HG02938 (cell line): ENCODE data around the gene ZNF555.
"Not testable (repeated sequence)": the region's sequence is repeated elsewhere in the genome, so short reads cannot be mapped to it uniquely, and the experiment has no call there.

Experiments used
- ATAC-seq: cut with Tn5 transposase; IDR thresholded peaks from one replicate; pipeline ENCODE4 v1.9.1; 2021; ENCODE audit warnings: mild to moderate bottlenecking, moderate library complexity; ENCODE audit not compliant: unreplicated experiment

ZNF555 gene

DNA sequence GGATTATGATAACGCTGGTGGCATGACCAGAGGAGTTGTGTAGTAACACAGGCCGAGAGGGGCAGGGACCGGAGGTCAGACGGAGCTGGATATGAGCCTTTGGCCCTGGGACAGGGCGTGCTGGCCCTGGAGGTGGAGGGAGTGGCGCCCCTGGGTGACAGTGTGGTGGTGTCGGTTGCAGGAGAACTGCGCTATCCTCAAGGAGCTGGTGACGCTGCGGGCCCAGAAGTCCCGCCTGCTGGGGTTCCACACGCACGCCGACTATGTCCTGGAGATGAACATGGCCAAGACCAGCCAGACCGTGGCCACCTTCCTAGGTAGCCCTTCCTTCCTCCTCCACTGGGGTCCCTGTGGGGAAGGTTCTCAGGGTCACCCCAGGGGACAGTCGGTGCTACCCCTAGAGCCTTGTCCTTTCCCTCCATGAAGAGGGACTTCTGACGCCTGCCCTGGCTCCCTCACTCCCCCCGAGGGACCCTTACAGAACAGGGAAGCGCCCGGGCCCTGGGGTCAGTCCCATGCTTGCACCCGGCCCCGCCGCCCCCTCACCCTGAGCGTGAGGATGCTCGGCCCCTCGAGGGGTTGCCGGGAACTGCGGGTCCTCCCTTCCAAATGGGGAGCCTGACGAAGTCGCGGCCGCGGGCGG is 34.4 kb upstream of the ZNF555 start:
- no peak for ATAC-seq

GRCh38 chr19:2807379-2808128 is 33.7 kb upstream of the ZNF555 start:
- ATAC-seq, result no peak

DNA sequence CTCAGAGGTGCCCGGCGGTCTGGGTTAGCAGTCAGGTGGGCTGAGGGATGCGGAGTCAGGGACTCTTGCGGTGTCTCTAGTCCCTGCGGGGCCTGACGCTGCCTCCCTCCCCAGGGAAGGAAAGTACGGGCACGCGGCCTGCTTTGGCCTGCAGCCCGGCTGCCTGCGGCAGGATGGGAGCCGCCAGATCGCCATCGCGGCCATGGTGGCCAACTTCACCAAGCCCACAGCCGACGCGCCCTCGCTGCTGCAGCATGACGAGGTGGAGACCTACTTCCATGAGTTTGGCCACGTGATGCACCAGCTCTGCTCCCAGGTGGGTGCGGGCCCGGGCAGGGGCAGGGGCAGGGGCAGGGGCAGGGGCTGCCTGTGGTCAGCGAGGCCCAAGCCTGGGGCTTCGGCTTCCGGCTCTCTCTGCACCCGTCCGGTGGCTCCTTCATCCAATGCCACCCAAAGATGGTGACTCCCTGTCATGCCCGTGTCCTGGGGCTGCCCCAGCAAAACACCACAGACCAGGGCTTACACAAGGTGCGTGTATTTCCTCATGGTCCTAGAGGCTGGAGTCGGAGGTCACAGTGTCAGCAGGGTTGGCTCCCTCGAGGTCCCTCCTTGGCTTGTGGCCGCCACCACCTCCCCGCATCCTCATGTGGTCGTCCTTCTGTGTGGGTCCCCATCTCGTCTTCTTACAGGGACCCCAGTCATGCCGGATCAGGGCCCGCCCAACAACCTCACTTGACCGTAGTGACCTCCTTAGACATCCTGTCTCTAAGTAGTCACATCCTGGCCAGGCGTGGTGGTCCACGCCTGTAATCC is 32.9 kb upstream of the ZNF555 start:
- ATAC-seq, result no peak

- ATAC-seq, result no peak
Measured at GRCh38 chr19:2809387-2810140, 31.7 kb upstream of the ZNF555 start.

DNA sequence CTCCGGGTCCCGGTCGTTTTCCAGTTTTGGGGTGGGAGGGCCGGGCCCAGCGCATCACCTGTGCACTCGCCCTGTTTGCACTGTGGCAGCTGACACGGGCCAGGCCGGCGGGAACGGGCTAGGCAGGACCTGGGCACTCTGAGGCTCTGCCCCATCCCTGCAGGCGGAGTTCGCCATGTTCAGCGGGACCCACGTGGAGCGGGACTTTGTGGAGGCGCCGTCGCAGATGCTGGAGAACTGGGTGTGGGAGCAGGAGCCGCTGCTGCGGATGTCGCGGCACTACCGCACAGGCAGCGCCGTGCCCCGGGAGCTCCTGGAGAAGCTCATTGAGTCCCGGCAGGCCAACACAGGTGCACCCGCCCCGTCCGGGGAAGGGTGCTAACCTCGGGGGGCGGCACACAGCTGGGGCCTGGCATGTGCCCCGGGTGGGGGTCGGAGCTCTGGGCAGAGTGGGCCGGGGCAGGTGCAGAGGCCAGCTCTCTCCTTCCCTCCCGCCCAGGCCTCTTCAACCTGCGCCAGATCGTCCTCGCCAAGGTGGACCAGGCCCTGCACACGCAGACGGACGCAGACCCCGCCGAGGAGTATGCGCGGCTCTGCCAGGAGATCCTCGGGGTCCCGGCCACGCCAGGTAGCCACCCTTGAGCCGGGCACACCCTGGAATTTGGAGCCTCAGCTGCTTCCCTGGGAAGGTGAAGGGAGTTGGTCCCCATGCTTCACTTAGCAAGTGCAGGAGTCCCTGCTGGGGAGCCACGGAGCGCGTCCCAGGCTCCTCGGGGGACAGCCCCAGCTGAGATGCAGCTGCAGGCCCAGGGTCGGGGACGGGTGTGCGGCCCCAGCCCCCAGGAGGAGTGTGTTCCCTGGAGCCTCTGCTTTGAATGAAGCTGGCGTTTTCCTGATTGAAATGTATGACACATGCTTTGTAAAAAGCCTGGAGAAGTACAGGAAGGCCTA is 30.9 kb upstream of the ZNF555 start:
- ATAC-seq, result no peak

DNA sequence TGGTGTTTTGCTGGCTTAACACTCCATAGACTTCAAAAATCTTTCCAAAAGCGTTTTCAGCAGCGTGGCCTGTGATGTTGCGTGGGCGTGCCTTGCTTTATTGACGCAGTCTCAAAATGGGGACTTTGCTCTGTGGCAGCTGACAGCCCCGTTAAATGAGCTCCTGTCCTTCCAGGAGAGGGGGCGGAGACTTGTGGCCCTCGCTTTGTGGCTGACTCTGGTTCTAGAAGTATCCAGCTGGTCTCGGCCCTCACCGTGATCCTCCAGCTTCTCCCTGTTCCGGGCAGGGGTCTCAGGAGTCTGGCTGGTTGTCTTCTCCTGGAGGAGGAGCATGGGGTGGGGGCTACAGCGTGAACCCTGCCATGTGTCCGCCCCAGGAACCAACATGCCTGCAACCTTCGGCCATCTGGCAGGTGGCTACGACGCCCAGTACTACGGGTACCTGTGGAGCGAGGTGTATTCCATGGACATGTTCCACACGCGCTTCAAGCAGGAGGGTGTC is 30.0 kb upstream of the ZNF555 start:
- ATAC-seq, result no peak

DNA sequence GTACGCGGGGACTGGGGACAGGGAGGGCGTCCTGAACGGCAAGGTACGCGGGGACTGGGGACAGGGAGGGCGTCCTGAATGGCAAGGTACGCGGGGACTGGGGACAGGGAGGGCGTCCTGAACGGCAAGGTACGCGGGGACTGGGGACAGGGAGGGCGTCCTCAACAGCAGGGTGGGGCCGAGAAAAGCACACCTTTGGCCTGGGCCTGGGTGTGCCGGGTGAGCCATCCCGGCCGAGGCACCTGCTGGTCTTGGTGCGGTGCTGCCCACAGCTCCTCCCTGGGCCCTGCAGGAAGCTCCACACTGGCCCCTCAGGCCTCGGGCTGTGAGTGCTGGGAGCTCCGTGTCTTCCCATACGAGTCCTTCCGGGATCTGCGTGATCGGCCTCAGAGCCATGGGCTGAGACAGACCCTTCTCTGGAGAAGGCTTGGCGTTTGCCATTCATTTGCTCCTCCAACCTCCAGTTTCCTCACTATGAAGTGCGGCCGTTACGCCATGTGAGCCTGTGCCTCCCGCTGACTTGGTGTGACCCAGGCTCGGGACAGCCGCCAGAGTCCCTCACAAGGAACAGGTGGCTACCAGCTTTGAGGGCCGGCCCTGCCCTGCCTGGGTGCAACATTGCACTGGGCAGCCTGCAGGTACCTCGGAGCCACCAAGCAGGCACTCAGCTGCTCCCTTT is 29.4 kb upstream of the ZNF555 start:
- ATAC-seq, result no peak

DNA sequence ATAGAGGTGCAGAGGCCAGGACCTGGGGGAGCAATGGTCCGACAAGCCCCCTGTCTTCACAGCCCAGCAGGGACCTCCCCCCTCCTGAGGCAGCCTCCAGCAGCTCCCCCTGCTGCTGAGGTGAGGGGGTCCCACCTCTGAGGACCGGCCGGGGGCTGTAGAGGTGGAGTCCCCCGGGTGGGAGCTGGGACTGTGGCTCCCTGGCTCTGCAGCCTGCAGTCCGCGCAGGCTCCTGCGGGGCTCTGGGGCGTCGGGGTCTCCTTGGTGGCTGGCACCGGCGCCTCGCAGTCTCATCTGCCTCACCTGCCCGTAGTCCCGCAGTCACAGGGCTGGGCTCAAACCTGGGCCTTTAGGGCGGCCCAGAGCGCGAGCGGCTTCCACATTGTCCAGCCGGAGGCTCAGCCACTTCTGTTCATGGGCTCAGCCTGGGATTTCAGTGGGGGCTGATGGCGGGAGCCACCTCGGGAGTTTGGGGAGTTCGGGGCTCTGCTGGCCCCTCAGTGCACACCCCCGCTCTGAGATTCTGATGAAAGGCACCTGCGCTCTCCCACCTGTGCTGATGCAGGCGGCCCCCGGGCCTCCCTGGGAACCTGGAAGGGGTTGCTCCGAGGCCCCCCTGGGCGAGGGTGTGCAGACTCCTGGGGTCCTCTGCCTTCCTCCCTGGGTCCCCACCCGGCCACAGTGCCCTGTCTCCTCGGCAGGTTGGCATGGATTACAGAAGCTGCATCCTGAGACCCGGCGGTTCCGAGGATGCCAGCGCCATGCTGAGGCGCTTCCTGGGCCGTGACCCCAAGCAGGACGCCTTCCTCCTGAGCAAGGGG is 28.7 kb upstream of the ZNF555 start:
- ATAC-seq, result no peak

GRCh38 chr19:2813235-2814160 is 27.8 kb upstream of the ZNF555 start:
- ATAC-seq, result no peak

GRCh38 chr19:2814426-2814825 is 26.8 kb upstream of the ZNF555 start:
- ATAC-seq, result no peak

- ATAC-seq, result no peak
Measured at GRCh38 chr19:2815191-2815614, 26.1 kb upstream of the ZNF555 start.

GRCh38 chr19:2815923-2816322 is 25.4 kb upstream of the ZNF555 start:
- ATAC-seq, result no peak

GRCh38 chr19:2816641-2817040 is 24.6 kb upstream of the ZNF555 start:
- ATAC-seq, result no peak

GRCh38 chr19:2817237-2817829 is 23.9 kb upstream of the ZNF555 start:
- not testable (repeated sequence) for ATAC-seq

DNA sequence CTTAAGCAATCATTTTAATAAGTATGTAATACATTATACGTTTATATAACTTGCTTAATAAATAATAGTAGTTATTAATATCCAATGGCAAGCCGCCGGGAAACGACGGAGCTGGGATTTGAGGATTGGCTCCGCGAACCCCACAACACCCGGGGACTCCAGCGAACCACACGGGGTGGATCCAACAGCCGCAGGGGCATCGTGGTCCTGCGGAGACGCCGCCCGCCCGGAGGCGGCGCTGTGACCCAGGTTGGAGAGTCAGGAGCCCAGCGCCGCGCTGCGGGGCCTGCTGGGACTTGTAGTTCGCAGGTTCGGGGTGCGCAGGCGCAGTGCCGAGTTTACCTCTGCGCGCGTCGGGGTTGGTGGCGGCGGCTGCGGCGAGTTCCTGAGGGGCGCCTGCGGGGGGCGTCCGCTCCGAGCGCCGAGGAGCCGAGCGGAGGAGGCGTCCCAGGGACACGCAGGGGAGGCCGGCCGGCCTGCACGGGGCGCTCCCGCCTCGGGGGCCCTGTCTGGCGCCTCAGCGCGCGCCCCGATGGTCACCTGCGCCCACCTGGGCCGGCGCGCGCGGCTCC is 21.6 kb upstream of the ZNF555 start, which contains the start of gene ZNF554:
Gene ZNF554, plus strand, starts transcription at position 329 of the 572 bp plus-strand sequence. Its CDS starts 204 bp downstream, at position 533.
- ATAC-seq, result peak; percentile 84

GRCh38 chr19:2820112-2820702 is 21.1 kb upstream of the ZNF555 start:
- ATAC-seq, result peak; percentile 23
